ENCODE results near the gene MBNL1.
A peak's percentile ranks its signal among the peaks of the same experiment; 100 is the strongest.

Gene MBNL1

GRCh38 chr3:152254041-152254440 is 14.7 kb upstream of the MBNL1 start:
- no peak for DNase-seq

- DNase-seq: no peak
Measured at GRCh38 chr3:152255290-152255689, 13.4 kb upstream of the MBNL1 start.

- DNase-seq: no peak
Measured at GRCh38 chr3:152256851-152257562, 11.7 kb upstream of the MBNL1 start.

- DNase-seq: no peak
Measured at GRCh38 chr3:152257563-152258035, 11.1 kb upstream of the MBNL1 start.

GRCh38 chr3:152258448-152259393 is 10.0 kb upstream of the MBNL1 start:
- no peak for DNase-seq

- DNase-seq: no peak
Measured at GRCh38 chr3:152259468-152259867, 9.3 kb upstream of the MBNL1 start.

- no peak for DNase-seq
Measured at GRCh38 chr3:152260026-152260425, 8.7 kb upstream of the MBNL1 start.

- no peak for DNase-seq
Measured at GRCh38 chr3:152260529-152260928, 8.2 kb upstream of the MBNL1 start.

GRCh38 chr3:152261329-152261728 is 7.4 kb upstream of the MBNL1 start:
- DNase-seq: no peak

GRCh38 chr3:152263711-152264110 is 5.0 kb upstream of the MBNL1 start:
- no peak for DNase-seq

- DNase-seq: no peak
Measured at GRCh38 chr3:152264378-152264777, 4.4 kb upstream of the MBNL1 start.

- DNase-seq: no peak
Measured at GRCh38 chr3:152266221-152266995, 2.3 kb upstream of the MBNL1 start.

- no peak for DNase-seq
Measured at GRCh38 chr3:152267831-152268554, 736 bp upstream of the MBNL1 start.

GRCh38 chr3:152269056-152269830 is 514 bp downstream of the MBNL1 start:
- peak; percentile 66 to 80 for DNase-seq

- DNase-seq: peak; percentile 32 to 66
Measured at GRCh38 chr3:152269831-152270734, 1.4 kb downstream of the MBNL1 start.

- DNase-seq: no peak
Measured at GRCh38 chr3:152270937-152271336, 2.2 kb downstream of the MBNL1 start.

GRCh38 chr3:152271501-152272236 is 2.9 kb downstream of the MBNL1 start:
- DNase-seq: no peak

- DNase-seq: no peak
Measured at GRCh38 chr3:152272771-152273242, 4.1 kb downstream of the MBNL1 start.

- DNase-seq: no peak
Measured at GRCh38 chr3:152276681-152277080, 8.0 kb downstream of the MBNL1 start.

GRCh38 chr3:152277198-152277597 is 8.5 kb downstream of the MBNL1 start:
- DNase-seq: no peak

Measured in hippocampal formation (tissue), 2 donors.